GM19239 (cell line): ENCODE measurements around the gene VPS13A.
"Not testable (repeated sequence)": the region's sequence is repeated elsewhere in the genome, so short reads cannot be mapped to it uniquely, and the experiment has no call there.

Source experiments
- DNase-seq: peaks from one replicate; pipeline ENCODE4 v3.0.0; 2011; ENCODE audit warnings: low spot score; ENCODE audit not compliant: insufficient read length
- FAIRE-seq: peaks from 2 replicates; lab custom pipeline; 2011; peaks lifted over from hg19 to GRCh38; lab: Jason Lieb, UNC

Gene VPS13A

DNA sequence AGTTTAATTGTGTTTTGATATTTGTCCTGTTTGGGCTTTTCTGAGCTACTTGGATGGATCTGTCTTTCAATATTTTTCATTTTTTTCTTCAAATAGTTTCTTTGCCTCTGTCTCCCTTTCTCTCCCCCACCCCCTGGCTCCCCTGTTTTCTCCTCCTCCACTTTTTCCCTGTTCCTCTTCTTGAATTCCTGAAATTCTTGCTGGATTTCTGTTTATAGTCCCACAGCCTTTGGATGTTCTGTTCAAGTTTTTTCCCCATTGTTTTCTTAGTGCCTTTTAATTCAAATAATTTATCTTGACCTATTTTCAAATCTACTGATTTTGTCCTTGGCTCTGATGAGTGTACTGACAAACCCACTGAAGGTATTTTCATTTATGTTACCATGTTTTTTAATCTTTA, 113.0 kb downstream of the VPS13A start:
- FAIRE-seq (no peak), DNase-seq (no peak)

DNA sequence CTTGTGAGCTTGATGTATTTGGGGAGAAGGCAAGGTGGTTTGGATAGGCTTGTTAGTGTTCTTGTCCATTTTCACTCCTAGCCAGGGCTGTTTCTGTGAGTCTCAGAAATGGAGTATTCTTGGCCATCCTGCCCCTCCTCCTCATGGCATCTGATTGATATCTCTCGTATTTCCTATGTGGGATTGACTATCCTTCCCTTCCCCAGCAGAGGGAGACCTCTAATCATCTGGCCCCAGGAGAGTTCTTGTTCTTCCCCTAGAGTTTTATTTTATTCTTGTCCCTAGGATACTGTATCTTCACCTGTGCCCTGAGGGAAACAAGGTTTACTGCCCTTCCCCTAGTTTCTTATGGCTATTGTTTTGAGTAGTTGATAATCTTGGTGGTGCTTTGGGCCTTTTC, 114.4 kb downstream of the VPS13A start:
- no peak for FAIRE-seq
- no peak for DNase-seq

DNA sequence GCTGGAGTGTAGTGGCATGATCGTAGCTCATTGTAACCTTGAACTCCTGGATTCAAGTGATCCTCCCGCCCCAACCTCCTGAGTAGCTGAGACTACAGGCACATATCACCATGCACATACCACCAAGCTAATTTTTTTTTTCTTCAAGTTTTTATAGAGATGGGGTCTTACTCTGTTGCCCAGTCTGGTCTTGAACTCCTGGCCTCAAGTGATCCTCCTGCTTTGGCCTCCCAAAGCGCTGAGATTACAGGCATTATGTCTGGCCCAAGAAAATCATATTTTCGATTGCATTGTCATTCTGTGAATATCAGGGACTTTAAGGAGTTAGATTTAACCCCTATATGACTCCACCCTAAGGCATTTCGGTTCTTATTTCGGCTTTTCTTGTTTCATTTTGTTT, 116.6 kb downstream of the VPS13A start:
- DNase-seq (no peak), FAIRE-seq (no peak)

DNA sequence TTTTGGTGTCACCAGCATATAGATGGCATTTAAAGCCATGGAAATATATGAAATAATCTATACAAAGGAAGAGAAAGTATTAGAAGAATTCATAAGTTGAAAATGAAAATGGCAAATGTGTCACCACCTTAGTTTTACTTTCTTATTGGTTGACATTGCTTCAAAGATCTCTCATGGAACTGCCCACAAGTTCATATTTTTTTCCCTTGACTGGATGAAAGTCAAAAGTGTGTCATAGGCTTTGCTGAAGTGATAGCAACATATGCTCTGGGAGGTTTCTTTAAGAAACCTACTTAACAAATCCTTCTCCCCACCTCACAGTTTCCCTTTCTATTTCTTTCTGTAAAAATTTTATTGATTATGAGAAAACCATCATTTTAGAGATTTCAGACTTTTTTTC, 127.2 kb downstream of the VPS13A start:
- FAIRE-seq = peak; percentile 40
- DNase-seq = no peak

DNA sequence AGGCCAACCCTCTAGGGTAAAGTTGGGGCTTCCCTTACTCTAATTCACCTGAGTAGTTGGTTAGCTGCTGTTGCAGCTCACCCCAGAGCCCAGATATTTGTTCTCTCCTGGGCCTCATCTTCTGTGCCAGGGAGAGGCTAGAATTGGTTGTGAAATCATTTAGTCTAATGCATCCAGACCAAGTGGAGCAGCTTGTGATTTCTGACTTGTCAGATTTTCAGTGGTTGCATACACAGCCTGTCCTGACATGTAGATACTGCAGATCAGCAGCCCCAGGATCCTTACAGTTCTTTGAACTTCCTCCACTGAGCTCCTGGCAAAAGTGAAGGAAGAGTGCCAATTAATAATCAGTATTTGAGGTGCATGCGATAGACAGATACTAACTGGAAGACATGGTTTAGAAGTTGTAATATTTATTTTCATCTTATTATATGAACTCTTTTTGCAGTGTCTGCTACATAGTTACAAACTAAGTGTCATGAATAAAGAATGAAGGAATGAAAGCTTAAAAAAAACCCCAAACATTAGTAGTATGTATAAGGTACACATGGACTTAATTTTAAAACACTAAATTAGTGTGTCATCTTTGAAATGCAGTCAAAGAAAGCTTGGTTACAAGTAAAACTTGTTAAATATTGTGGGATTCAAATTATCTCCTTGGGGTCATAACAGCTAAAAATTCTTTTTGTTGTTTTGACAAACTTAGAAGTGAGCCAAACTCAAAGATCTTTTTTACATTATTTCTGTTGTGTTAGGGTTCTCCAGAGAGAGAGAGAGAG, 128.5 kb downstream of the VPS13A start:
- no peak for FAIRE-seq
- DNase-seq = no peak

DNA sequence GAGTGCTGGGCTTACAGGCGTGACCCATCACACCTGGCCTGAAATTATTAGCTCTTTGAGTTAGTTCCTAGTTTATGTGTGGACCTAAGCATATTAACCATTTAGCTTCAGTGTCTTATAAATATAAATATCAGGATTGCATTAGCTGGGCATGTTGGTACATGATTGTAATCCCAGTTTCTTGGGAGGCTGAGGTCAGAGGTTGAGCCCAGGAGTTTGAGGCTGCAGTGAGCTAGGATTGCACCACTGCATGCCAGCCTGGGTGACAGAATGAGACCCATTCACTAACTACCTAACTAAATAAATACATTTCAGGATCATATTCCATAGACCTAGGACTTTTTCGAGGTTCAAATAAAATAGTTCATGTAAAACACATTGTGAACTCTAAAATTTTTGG, 129.8 kb downstream of the VPS13A start:
- no peak for FAIRE-seq
- DNase-seq = no peak

DNA sequence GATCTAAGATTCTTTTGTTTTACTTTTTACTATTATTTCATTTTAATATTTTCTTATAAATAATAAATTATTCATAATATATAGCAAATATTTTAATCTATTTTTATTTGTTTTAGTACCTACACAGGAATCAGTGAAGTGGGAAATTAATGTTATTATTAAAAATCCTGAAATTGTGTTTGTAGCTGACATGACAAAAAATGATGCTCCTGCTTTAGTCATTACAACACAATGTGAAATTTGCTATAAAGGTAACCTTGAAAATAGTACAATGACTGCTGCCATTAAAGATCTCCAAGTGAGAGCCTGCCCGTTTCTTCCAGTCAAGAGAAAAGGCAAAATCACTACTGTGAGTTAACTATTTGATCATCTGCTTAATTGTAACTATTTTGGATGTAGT, 138.7 kb downstream of the VPS13A start:
- FAIRE-seq = no peak
- no peak for DNase-seq

DNA sequence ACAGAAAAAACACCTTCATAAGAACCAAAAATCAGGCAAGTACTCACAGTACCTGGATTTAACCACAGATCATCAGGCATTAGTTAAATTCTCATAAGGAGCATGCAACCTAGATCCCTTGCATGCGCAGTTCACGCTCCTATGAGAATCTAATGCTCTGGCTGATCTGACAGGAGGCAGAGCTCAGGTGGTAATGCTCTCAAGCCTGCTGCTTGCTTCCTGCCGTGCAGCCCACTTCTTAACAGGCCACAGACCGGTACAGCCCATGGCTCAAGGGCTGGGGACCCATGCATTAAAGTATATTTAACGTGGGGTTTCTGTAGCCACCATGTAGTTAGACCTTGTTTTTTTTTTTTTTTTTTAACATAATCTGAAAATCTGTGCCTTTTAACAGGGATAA, 147.7 kb downstream of the VPS13A start:
- FAIRE-seq = no peak
- DNase-seq = no peak

DNA sequence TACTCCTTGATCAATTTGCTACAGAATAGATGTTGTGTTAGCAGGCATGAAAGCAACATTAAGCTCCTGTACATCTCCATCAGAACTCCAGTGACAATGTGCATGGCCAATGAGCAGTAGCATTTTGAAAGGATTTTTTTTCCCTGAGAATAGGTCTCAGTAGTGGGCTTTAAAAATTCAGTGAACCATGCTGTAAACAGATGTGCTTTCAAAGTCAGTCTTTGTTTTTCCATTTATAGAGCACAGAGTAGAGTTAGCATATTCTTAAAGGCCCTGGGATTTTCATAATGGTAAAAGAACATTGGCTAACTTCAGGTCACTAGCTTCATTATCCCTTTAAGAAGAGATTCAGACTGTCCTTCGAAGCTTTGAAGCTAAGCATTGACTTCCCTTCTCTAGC, 150.8 kb downstream of the VPS13A start:
- DNase-seq = no peak
- no peak for FAIRE-seq

DNA sequence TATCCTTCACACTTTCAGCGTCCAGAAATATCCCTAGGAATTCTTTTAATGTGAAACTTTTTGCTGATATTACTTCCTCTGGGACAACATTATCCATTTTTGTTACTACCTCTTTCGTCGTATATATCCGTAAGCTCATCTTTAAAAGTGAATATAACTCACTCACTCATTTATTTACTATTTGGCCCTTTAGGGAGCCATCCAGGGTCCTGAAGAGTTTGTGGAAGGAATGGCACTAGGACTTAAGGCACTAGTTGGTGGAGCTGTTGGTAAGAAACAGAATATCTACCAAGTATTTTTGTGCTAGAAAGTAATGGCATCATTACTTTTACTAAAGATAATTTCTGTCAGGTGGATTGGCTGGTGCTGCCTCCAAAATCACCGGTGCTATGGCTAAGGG, 192.7 kb downstream of the VPS13A start:
- DNase-seq (no peak), FAIRE-seq (no peak)

DNA sequence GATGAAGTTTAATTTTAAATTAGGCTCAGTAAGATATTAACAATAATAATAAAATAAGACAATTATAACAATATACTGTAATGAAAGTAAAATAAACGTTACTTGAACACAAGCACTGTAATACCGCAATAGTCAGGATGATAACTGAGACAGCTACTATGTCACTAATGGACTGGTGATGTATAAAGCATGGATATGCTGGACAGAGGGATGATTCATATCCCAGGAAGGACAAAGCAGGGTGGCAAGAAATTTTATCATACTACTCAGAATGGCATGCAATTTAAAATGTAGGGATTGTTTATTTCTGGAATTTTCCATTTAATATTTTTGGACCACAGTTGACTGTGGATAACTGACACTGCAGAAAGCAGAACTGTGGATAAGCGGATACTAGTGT, 196.9 kb downstream of the VPS13A start:
- FAIRE-seq = no peak
- DNase-seq = no peak

DNA sequence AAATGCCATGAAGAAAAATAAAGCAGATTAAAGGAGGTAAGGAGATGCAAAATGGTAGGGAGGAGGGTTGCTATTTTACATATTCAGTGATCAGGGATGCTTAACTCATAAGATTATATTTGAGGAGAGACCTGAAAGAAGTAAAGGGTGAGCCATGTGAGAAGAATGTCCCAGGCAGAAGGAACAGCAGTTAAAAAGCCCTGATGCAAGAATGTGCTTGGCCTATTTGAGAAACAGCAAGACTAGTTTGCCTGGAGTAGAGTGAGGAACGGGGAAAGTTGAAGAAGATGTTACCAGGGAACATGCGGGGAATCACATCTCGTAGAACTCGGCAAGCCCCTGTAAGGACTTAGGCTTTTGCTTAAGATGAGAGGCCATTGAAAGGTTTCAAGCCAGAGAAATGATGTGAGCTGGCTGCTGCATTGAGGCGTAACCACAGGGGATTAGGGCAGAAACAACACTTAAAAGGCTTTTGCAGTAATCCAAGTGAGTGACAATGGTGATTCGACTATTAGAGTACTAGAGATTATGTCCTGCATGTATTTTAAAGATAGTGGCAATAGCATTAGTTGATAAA, 198.7 kb downstream of the VPS13A start:
- no peak for DNase-seq
- FAIRE-seq = no peak

DNA sequence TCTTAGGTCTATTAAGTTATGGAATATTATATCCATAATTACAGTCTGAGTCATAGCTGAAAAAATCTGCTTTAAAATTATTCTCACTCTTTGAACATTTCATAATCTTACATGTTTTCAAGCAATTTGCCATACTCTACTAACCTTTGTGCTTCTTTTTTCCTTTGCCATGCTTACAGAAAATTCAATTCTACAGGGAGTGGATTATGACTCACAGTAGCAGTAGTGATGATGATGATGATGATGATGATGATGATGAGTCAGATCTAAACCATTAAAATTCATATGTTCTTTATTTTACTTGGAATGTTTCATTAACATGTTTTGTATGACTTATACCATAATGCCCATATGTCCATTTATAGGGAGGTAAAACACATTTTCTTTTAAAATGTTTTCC, 207.1 kb downstream of the VPS13A start:
- FAIRE-seq (no peak), DNase-seq (no peak)

DNA sequence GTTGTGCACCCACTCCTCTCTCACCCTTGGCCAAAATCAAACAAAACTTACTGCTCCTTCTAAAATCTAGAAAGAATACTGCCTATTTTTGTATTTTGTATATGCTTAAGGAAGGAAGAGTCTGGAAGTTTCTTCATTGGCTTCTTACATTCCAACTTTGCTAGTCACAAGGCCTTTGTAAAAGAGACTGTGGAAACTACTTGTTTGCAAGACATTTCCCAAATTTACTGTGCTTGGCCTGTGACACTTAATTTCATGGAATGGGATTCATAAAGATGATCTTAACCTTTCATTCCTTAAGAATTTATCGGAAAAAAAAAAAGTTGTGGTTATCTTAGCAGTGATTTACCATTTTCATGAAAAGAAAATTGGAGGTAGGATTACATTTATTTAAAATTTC, 208.9 kb downstream of the VPS13A start:
- DNase-seq = no peak
- peak; percentile 8 for FAIRE-seq

DNA sequence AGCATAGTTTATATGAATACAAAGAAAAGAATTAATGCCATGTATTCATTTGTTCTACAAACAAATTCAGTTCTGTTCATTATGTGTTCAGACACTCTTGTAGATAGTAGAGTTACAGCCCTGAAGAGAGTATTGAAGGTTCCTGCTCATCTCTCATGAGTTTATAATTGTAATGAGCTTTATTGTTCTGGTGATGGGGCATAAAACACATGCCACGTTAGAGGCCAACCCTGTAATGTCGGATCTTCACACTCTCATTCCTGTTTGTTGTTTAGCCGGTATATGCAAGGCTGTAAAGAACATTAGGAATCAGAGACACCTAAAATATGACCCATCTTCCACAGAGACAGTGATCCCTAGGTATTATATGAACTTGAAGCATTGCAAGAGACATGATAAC, 214.5 kb downstream of the VPS13A start:
- FAIRE-seq (no peak), DNase-seq (no peak)

DNA sequence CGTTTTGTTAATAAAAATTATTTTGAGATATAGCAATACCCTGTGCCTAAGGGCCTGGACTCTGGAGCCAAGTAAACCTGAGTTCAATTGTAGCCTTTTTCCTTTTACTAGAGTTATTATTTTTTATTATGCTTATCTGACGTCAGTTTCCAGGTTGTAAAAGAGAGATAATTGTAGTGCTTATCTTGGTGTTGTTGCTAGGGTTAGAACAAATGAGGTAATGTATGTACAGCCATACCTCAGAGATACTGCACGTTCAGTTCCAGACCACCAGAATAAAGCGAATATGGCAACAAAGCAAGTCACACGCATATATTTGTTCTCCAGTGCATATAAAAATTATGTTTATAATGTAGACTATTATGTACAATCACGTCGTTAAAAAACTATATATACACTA, 215.0 kb downstream of the VPS13A start:
- no peak for FAIRE-seq
- DNase-seq = no peak

DNA sequence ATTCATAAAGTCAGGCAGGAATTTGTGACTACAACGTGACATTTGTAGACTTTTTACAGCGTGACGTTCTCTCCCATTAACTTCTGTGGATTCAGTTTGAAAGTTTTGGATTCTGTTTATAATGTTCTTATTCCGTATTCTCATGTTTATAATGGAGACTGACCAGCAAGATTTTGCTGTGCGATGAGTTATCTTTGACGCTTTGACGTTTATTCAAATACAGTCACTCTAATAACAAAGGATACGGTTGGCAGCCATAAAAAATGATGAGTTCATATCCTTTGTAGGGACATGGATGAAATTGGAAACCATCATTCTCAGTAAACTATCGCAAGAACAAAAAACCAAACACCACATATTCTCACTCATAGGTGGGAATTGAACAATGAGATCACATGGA, 221.2 kb downstream of the VPS13A start:
- DNase-seq, FAIRE-seq: not testable (repeated sequence)

DNA sequence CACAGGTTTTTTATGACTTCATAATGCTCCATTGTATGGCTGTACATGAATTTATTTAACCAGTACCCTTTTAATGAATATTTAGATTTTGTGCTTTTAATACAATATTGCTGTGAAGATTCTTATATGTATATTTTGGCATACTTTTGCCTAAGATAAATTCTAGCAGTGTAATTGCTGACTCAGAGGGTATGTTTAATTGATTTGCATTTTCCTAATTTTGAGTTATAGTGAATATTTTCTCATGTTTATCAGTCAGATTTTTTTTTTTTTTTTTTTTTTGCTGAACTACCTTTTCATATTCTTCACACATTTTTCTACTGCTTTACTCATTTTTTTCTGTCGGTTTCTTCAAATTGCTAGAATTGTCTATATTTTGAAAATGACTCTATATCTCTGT, 222.6 kb downstream of the VPS13A start:
- FAIRE-seq (no peak), DNase-seq (no peak)

DNA sequence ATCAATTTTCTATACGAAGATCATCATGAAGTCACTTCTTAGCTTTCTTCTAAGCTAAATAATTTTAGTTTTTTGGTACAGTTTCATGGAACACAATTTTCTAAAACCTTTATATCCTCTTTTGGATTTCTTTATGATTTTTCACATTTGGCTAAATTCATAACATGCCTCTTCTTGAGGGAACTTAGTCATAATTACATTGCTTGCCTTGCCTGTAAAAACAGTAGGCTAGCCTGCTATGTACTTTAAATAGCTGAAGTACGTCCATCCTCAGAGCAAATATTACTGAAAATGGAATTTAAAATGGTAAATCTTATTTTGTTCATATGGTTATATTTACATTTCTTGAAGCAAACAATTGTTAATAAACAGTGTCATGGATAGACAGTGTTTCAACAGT, 225.0 kb downstream of the VPS13A start:
- FAIRE-seq (no peak), DNase-seq (no peak)

DNA sequence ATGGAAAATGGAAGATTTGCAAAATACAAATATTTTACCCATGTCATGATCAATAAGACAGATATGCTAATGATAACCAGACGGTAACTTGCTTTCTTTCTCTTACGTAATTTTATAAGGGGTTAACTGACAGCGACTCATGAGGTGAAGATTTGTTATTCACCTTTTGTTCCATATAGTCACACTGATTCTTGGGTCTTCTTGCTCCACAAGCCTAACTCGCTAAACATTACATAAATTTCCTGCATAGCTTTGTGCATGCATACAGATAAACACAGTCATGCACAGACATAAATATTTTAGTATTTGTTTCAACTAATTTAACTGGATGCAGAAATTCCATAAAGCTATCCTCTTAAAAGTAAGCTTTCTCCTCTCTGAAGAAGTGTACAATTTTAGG, 225.9 kb downstream of the VPS13A start:
- DNase-seq (no peak), FAIRE-seq (no peak)

DNA sequence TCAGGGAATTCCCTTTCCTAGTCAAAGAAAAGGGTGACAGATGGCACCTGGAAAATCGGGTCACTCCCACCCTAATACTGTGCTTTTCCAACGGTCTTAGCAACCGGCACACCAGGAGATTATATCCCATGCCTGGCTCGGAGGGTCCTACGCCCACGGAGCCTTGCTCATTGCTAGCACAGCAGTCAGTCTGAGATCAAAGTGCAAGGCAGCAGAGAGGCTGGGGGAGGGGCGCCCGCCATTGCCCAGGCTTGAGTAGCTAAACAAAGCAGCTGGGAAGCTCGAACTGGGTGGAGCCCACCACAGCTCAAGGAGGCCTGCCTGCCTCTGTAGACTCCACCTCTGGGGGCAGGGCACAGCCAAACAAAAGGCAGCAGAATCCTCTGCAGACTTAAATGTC, 231.2 kb downstream of the VPS13A start:
- not testable (repeated sequence) for FAIRE-seq, DNase-seq

DNA sequence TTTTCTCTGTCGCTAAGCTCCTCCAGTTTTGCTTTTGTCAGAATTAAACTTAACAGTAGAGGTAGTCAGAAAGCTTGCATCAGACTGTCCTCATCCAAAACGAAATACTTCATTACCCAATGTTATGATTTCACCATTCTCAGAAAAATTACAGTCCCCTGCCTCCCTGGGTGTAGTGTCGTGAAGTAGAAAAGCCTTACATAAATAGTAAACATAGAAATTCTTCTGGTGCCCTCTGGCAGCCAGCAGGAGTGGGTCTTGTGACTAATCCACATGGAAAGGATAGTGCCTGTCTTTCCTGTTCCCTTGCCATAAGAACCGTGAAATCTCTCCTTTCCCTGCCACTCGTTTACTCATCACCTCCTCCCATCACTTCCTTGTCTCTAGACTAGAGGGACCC, 240.2 kb downstream of the VPS13A start:
- no peak for FAIRE-seq
- no peak for DNase-seq
